LNCAP (cell line): ENCODE measurements around the gene RHOBTB1.

ENCODE experiments used
- CTCF ChIP-seq: fragments of 450-650 bp; IDR thresholded peaks from 2 replicates; pipeline ENCODE4 v1.5.1; 2017; ENCODE audit warnings: mild to moderate bottlenecking

The RHOBTB1 gene

DNA sequence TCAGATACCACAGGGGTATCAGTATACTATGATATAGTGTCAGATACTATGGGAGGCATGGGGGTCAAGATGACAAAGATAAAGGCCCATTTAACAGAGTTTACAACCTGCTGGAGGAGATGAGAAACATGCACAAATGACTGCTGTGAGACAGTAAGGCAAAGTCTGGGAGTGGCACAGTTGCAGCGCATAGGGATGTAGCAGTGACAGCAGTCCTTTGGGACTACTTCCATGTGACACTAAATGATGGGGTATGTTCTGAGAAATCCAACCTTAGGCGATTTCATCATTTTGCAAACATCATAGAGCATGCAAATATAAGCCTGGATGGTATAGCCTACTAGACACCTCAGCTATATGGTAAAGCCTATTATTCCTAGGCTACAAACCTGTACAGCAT, 108.9 kb downstream of the RHOBTB1 start:
- no peak for TF ChIP-seq CTCF

GRCh38 chr10:60834401-60834800, 109.6 kb downstream of the RHOBTB1 start:
- no peak for TF ChIP-seq CTCF

DNA sequence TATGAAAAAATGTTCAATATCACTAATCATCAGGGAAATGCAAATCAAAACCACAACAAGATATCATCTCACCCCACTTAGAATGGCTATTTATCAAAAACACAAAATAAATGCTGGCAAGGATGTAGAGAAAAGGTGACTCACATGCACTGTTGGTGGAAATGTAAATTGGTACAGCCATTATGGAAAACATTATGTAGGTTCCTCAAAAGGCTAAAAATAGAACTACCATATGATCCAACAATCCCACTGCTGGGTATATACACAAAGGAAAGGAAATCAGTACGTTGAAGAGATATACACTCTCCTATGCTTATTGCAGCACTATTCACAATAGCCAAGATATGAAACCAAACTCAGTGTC, 115.5 kb downstream of the RHOBTB1 start:
- no peak for TF ChIP-seq CTCF

- TF ChIP-seq CTCF = no peak
Measured at GRCh38 chr10:60827791-60828488, 116.0 kb downstream of the RHOBTB1 start.

DNA sequence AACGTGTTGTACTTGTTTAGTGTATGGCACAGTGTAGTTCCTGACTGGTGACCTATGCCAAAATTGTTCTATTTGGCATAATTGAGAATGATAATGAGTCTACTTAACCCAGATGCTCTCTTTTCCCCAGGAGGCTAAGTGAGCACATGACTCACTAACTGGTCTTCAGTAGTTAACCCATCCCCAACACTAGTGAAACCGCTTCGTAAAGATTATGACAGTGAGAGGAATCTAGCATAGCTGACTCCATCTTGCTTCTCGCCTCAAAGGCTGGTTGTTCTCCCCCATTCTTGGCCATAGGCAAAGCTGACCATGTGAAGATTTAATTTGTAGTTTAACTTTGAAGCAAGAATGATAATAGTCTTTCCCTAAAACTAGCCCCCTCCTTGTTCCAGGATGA, 118.5 kb downstream of the RHOBTB1 start:
- no peak for TF ChIP-seq CTCF

GRCh38 chr10:60823324-60823723, 120.7 kb downstream of the RHOBTB1 start:
- no peak for TF ChIP-seq CTCF

DNA sequence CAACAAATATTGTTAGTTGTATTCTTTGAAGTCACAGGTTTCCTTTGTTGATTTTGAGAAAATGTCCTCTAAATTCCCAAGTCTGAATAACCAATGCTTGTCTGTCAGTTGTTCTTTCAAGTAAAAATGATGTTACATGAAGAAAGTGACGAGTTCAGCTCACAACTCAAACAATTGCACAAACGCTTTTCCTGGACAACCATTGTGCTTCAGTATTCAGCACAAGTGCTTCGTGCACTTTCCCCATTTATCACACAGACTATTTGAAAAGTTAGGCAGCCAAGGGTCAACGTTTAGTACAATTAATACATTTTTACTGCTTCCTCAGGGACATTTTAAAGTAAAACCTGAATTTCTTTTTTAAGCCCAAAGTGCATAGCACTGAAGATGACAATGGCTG, 121.2 kb downstream of the RHOBTB1 start:
- no peak for TF ChIP-seq CTCF

GRCh38 chr10:60821656-60822055, 122.3 kb downstream of the RHOBTB1 start:
- TF ChIP-seq CTCF = no peak
